IPS-NIHi11 (cell line): ENCODE data around the gene SCRG1.

Experiments used
- DNase-seq: peaks from one replicate; pipeline ENCODE4 v3.0.0; 2012; ENCODE audit warnings: mixed read lengths, low spot score

The SCRG1 gene

DNA sequence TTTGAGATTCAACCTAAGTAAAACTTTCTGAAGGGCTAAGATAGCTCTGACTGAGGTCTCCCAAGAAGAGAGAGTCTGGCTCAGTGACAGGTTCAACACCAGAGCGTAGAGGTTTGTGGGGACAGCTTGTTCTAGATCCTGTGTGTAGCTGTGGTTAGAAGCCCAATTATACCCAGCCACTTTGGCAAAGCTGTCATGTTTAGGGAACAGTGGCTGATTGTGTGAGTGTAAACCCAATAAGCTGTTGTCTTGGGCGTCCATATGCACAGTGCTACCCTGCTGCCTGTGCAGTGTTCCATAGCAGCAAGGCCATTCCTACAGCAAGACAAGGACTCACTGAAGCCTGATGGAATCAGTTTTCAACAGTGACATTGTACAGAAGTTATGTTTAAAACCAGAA lies 11.2 kb upstream of the SCRG1 start:
- no peak for DNase-seq

GRCh38 chr4:173405840-173406606 lies 7.1 kb upstream of the SCRG1 start:
- DNase-seq: no peak

DNA sequence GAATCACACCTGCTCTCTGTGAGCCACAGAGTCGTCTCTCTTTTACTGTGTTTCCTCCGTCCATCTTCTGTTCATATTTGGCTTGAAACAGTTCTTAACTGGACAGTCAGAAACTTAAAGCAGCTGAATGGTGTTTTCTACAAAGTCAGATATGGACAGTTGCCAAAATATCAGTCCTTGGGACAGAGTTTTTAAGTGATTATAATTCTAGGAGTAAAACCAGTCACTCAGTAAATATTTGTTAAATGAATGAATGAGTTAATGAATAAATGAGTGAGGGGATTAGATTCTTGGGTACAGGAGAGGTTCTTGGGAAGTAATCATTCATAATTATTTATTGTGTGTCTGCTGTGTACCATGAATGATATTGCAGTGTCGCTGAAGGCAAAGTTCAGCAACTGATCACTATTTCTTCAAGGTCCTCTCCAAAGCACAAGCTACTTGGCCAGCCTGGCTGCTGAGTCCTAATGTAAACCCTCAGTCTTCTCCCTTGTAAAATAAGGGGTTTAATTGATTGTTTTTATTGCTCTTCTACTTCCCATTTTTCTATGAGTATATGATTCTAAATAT lies 5.5 kb upstream of the SCRG1 start:
- DNase-seq: no peak

- no peak for DNase-seq
These were observed 4.1 kb upstream of the SCRG1 start for GRCh38 chr4:173403051-173403450.

DNA sequence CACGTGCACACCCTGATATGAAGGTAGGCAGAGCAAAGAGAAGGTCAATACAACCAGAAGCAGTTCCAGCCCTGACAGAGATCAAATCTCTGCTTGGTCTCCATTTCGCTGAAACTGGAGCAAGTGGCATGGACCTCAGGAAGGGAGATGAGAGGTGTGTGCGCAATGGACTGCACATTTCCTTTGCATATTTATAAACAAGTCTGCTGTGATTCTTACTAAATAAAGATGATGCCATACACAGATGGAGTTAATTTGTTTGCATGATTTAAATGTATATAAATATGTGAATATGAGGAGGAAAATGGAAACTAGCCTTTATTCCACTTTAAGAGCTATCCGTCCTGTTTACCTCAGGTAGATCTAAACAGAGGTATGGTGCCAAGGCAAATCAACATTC lies 2.1 kb upstream of the SCRG1 start:
- no peak for DNase-seq

- no peak for DNase-seq
These were observed 696 bp downstream of the SCRG1 start for GRCh38 chr4:173398220-173398619.

DNA sequence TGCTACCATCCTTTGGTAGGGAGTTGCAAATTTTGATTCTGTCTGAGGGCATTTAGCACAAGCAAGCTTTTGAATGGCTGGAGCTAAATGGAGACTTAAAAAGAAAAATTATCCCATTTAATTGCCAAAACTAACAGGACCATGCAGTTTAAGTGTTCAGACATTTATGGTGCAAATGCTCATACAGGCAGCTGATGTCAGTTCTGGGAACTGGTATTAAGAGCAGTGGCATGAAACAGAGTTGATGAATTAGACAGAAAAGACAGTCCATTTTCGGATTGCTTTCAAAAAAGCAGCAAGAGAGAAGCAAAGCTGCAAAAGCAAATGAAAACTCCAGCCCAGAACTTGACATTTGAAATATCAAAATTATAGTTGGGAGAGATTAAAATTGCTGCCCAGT lies 1.3 kb downstream of the SCRG1 start:
- DNase-seq: no peak

DNA sequence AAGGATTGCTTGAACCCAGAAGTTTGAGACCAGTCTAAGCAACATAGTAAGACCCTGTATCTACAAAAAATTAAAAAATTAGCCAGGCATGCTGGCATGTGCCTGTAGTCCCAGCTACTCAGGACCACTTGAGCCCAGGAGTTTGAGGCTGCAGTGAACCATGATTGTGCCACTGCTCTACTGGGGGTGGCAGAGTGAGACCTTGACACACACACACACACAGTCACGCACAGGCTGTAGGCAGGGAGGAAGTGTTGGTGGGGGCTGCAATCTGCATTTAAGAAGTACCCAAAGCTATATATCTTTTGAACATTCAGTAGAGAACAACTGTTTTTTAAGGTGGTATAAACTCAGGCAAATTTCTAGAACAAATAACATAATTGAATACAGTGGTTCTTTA lies 7.2 kb downstream of the SCRG1 start:
- DNase-seq: no peak

GRCh38 chr4:173386751-173387150 lies 12.2 kb downstream of the SCRG1 start:
- no peak for DNase-seq

DNA sequence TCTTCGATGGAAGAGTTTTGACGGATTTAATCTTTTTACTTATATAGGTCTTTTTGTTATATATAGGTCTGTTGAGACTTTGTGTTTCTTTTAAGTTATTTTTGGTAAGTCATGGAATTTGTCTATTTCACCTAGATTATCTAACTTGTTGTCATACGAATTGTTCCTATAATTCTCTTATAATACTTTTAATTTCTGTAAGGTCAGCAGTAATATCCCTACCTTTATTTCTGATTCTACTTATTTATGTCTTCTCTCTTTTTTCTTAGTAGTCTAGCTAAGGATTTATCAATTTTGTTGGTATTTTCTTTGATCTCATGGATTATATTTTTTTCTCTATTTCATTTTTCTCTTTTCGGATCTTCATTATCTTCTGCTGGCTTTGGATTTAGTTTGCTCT lies 16.6 kb downstream of the SCRG1 start:
- no peak for DNase-seq

GRCh38 chr4:173381610-173382009 lies 17.3 kb downstream of the SCRG1 start:
- no peak for DNase-seq

GRCh38 chr4:173380987-173381386 lies 17.9 kb downstream of the SCRG1 start:
- DNase-seq: no peak

- no peak for DNase-seq
These were observed 19.0 kb downstream of the SCRG1 start for GRCh38 chr4:173379929-173380328.

DNA sequence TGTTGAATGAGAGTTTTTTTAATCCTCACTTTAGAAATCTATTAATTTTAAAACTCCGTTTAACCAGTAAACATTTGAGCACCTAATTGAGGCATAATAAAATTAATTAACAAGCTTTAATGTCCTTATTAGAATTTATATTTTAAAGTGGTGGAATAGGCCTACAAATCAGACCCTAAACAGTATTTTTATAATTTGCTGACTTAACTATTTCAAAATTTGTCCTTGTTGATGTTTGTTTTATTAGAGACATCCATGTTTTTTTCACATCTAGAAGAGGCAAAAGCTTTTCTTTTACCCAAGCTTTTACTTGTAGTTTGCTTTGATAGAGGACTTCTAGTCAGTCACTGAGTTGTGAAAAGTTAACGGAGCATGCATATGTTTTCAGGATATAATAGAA lies 24.3 kb downstream of the SCRG1 start:
- DNase-seq: no peak

DNA sequence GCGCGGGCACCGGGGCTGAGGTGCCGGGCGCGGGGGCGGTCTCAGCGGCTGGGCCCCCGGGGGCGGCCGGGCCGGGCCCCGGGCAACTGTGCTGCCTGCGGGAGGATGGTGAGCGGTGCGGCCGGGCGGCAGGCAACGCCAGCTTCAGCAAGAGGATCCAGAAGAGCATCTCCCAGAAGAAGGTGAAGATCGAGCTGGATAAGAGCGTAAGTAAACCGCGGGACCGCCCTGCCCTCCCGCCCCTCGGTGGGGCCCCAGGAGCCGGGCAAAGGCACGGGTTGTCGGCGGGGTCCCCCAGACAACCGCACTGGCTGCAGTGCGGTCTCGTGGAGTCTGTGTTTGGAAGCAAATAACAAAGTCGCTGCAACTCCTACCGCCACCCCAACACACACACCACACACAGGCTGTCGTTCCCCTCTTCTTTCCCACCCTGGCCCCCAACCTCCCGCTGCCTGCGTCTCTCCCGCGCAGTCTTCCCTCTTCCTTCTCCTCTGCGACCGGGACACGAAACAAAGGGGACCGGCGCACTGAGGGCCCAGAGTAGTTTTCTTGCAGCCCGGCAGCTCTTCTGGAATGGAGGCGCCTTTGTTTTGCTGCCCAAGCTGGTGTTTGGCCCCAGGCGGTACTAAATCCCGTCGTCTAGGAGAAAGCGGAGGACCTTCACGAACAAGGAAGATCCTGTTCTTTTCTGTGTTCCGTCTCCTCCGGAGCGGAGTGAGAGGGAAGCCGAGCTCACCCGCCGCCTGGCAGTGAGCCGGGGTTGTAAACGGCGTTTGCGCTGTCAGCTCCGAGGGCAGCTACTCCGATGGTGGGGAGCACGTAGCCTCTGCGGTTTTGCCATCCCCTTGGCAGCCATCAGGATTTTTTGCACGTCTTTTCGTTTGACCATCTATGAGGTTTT lies 27.4 kb downstream of the SCRG1 start:
- DNase-seq: peak; percentile 78

GRCh38 chr4:173370477-173371291 lies 28.2 kb downstream of the SCRG1 start, which contains the start of gene SAP30:
SAP30 (plus strand) TSS chr4:173370954; CDS start chr4:173371183, 229 bp downstream.
- peak; percentile 93 for DNase-seq

DNA sequence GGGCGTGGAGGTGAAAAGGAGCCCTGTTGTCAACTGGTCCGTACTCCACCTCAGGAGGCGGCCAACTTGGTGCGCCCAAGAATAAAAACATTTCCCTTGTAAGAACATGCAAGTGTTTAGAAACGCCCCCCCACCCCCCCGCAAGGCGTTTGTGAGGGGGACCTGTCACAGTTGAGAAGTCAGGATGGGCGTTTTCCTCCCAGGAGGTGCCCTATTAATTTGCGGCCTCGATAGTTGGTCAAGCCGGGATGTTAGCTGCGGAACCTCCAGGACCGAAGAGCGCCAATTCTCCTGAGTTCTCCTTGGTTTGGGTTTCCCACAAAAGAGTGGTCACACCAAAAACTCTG lies 28.8 kb downstream of the SCRG1 start:
- no peak for DNase-seq

DNA sequence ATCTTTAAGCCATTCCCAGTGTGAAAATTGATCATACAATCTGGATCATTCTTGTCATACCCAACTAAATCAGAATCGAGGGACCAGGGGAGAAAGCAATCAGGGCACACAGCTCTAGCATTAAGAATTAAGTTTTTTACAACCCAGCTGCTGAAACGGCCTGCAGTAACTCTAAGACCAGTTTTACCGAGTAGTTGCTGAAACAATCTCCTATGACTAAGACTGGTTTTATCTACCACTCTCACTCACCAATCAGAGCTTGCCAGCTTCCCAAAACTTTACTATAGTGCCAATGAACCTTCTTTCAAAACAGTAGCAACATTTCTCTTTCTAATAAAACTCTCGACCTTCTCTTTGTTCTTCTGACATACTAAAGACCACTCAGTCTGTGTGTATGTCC lies 31.0 kb downstream of the SCRG1 start:
- DNase-seq: no peak

DNA sequence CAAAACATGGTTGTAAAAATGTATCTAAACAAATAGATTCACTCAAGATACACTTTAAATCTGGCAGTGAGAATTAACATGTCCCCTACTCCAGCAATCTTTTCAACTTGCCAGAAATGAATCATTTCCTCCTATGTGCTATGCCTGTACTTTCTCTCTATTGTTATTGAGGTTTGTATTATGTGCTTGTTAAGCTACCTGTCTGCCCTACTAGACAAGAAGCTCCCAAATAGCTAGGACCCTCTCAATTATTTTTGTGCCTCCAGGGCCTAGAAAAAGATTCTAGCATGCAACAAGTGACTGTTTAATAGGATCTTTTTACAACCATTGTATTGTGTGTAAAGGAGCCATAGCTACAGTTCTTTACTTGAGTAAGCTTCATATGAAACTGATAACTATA lies 31.6 kb downstream of the SCRG1 start:
- DNase-seq: no peak

- DNase-seq: no peak
These were observed 33.4 kb downstream of the SCRG1 start for GRCh38 chr4:173365359-173365996.

DNA sequence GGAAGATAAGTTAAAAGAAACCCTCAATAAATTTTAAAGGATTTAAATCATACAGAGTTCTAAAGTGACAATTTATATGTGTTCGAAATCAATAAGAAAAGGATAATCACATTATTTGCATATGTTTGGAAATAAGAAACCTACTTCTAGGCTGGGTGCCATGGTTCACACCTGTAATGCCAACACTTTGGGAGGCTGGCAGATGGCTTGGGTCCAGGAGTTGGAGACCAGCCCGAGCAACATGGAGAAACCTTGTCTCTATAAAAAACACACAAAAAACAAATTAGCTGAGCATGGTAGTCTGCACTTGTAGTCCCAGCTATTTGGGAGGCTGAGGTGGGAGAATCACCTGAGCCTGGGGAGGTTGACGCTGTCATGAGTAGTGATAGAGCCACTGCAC lies 36.2 kb downstream of the SCRG1 start:
- no peak for DNase-seq
